HepG2 (cell line): ENCODE data around the gene MYO3B. TPM values are rescaled to one million over a fixed set of nuclear protein-coding genes. Genes with fewer than 3 reads are reported as not detected.

ENCODE experiments used
- ATAC-seq: fragments of 200-7000 bp; cut with Tn5 transposase; 3 replicates; pipeline ENCODE4 v1.9.1; 2020; ENCODE audit warnings: mild to moderate bottlenecking, moderate library complexity
- BruUV-seq: library from RNA; stranded (reverse); fragments of 400-500 nt; replicated peaks from 2 replicates; lab custom pipeline; 2021; lab: Mats Ljungman, UMichigan
- CTCF ChIA-PET: fragments of 300-600 bp; formaldehyde crosslinking; extraction: SDS; loops from one replicate; lab custom pipeline; 2021; ENCODE audit warnings: low total read pairs, inconsistent platforms, low intra/inter-chr PET ratio; lab: Yijun Ruan, JAX
- POLR2A ChIA-PET: fragments of 350-600 bp; sonication (Branson Sonifier 250); formaldehyde crosslinking; loops from one replicate; lab custom pipeline; 2020; ENCODE audit warnings: antibody characterized with exemption, inconsistent platforms; lab: Yijun Ruan, JAX
- DNase-seq: peaks from one replicate; pipeline ENCODE4 v3.0.0-alpha.2; 2015; ENCODE audit warnings: low spot score
- FAIRE-seq: peaks from 3 replicates; lab custom pipeline; 2011; peaks lifted over from hg19 to GRCh38; lab: Jason Lieb, UNC
- H2AFZ ChIP-seq: one replicate; pipeline ENCODE4 v1.6.1; 2011; ENCODE audit warnings: low read length, inconsistent platforms
- H3K27ac ChIP-seq: fragments of 300-600 bp; 3 replicates; pipeline ENCODE4 v1.8.0; 2011; ENCODE audit warnings: mixed run types, mild to moderate bottlenecking, mixed read lengths, low read length, inconsistent platforms; ENCODE audit not compliant: insufficient read depth; ENCODE audit errors: extremely low read length
- H3K27me3 ChIP-seq, 2 experiments: fragments of 200-600 bp in 1 of 2; 2 replicates in 1 of 2; 3 replicates in 1 of 2; pipeline versions ENCODE4 v1.6.0 to v1.8.0; 2011; ENCODE audit warnings: low read length in 2 of 2, mild to moderate bottlenecking in 2 of 2, moderate library complexity in 2 of 2, inconsistent platforms in 1 of 2; ENCODE audit not compliant: insufficient read depth in 2 of 2, control insufficient read depth in 1 of 2
- H3K36me3 ChIP-seq, 2 experiments: fragments of 200-600 bp in 1 of 2; replicated peaks in 1 of 2; 2 replicates in 1 of 2; 3 replicates in 1 of 2; pipeline versions ENCODE4 v1.5.1 to v1.8.0; 2011; ENCODE audit warnings: low read length in 2 of 2, inconsistent platforms in 1 of 2; ENCODE audit not compliant: insufficient read depth in 2 of 2, control insufficient read depth in 1 of 2
- H3K4me1 ChIP-seq: 2 replicates; pipeline ENCODE4 v1.5.1; 2012; ENCODE audit warnings: low read length, inconsistent platforms; ENCODE audit not compliant: insufficient read depth
- H3K4me2 ChIP-seq: 2 replicates; pipeline ENCODE4 v1.6.0; 2011; ENCODE audit warnings: low read depth, low read length, inconsistent platforms
- H3K4me3 ChIP-seq, 3 experiments: fragments of 200-600 bp in 1 of 3; sonication (generic), shearing (Covaris generic) in 1 of 3; replicated peaks in 1 of 3; 2 replicates each; pipeline ENCODE4 v1.5.1; 2011 to 2016; ENCODE audit warnings: low read length in 3 of 3, inconsistent platforms in 2 of 3, low read depth in 2 of 3, mild to moderate bottlenecking in 2 of 3, control low read depth in 1 of 3, mixed read lengths in 1 of 3; ENCODE audit not compliant: insufficient read depth in 1 of 3
- H3K79me2 ChIP-seq: one replicate; pipeline ENCODE4 v1.6.1; 2011; ENCODE audit warnings: low read length, inconsistent platforms; ENCODE audit not compliant: insufficient read depth
- H3K9ac ChIP-seq: 2 replicates; pipeline ENCODE4 v1.6.0; 2011; ENCODE audit warnings: mild to moderate bottlenecking, low read depth, low read length, inconsistent platforms; ENCODE audit not compliant: insufficient read depth
- H3K9me3 ChIP-seq: 2 replicates; pipeline ENCODE4 v1.5.1; 2012; ENCODE audit warnings: mild to moderate bottlenecking, low read length
- H4K20me1 ChIP-seq: 2 replicates; pipeline ENCODE4 v1.6.0; 2011; ENCODE audit warnings: inconsistent platforms, mild to moderate bottlenecking, low read length, moderate library complexity; ENCODE audit not compliant: insufficient read depth
- ARHGAP35 ChIP-seq: sonication (generic); formaldehyde crosslinking; IDR thresholded peaks from 2 replicates; pipeline ENCODE4 v1.9.0; 2022; ENCODE audit warnings: mild to moderate bottlenecking, inconsistent platforms, moderate library complexity, missing genetic modification reagents, borderline replicate concordance
- MATR3 ChIP-seq: sonication (generic); formaldehyde crosslinking; IDR thresholded peaks from 2 replicates; pipeline ENCODE4 v1.4.0; 2020; ENCODE audit warnings: missing genetic modification reagents
- NR2F2 ChIP-seq: IDR thresholded peaks from 2 replicates; pipeline ENCODE4 v1.6.1; 2012; ENCODE audit warnings: low read depth, inconsistent platforms, borderline replicate concordance
- WGBS: methylation state at CpG from one replicate; pipeline ENCODE4 v1.1.6; 2017; ENCODE audit warnings: low lambda C conversion rate; 5-methylcytosine and 5-hydroxymethylcytosine counted together
- in situ Hi-C: cut with HindIII; loops from 2 replicates; pipeline ENCODE4 v1.10.0; 2017; ENCODE audit warnings: low pct_unique_long_range_greater_than_20kb; ENCODE audit not compliant: extremely low pct_ligation_motif_present
- intact Hi-C: fragments of 100-400 bp; cut with micrococcal nuclease; formaldehyde crosslinking; loops from one replicate; pipeline ENCODE4 v1.10.0; 2022; ENCODE audit not compliant: unreplicated experiment
- polyA plus RNA-seq, 8 experiments: library from polyadenylated mRNA; depleted of rRNA in 3 of 8; stranded (reverse) in 7 of 8; unstranded in 1 of 8; fragments of >200 nt; fragmentation: Illumina TruSeq in 4 of 8; extraction: Trizol in 4 of 8; gene quantifications; 2 replicates each; pipeline versions ENCODE4 v1.2.1 to v1.2.3, GENCODE V29; 2011 to 2016; ENCODE audit warnings: low read depth in 4 of 8, missing spikeins in 1 of 8, mixed read lengths in 1 of 8; ENCODE audit not compliant: insufficient read depth in 1 of 8
- total RNA-seq, 5 experiments: library from RNA; depleted of rRNA; stranded (reverse); fragments of >200 nt; fragmentation: Illumina TruSeq; extraction: Trizol; gene quantifications; 2 replicates each; pipeline ENCODE4 v1.2.3, GENCODE V29; 2016; ENCODE audit warnings: low read depth in 1 of 5

Gene MYO3B
- total and polyA plus RNA-seq, 2 of the 13 experiments (the other 11 are each of a cell fraction or from before 2014, with no cell fraction given): 0.01 TPM; not detected in 1

GRCh38 chr2:170216428-170216827 is 38.5 kb downstream of the MYO3B start:
- Histone ChIP-seq H4K20me1 (no peaks in the 10 kb centered on the region), H3K27ac (no peak overlapping the region), H3K36me3 (no peaks in the 10 kb centered on the region), H2AFZ (no peak overlapping the region), H3K27me3 (peaks cover 2 to 15% of the 10 kb centered on the region in 2 experiments; a peak in 3 of 5 replicates), H3K4me1 (peaks cover 2% of the 10 kb centered on the region; the same call in 1 of the 2 replicates), H3K4me2 (no peak overlapping the region), H3K4me3 (no peak overlapping the region), H3K79me2 (no peaks in the 10 kb centered on the region), H3K9ac (no peak overlapping the region), H3K9me3 (no peaks in the 10 kb centered on the region)
- FAIRE-seq: no peak
- ATAC-seq: no peak
- WGBS: 48% methylated on average over 3 of the region's 3 CpGs
- TF ChIP-seq NR2F2: no peak
- no peak for DNase-seq
- ChIA-PET CTCF (no interaction called here), POLR2A (no interaction called here)
- intact Hi-C loops (no loop called here), in situ Hi-C loops (no loop called here)
- BruUV-seq: no TSS peak

GRCh38 chr2:170216981-170217380 is 39.0 kb downstream of the MYO3B start:
- Histone ChIP-seq H3K9me3 (no peaks in the 10 kb centered on the region), H3K27me3 (peaks cover 2 to 15% of the 10 kb centered on the region in 2 experiments; a peak in 3 of 5 replicates), H3K36me3 (no peaks in the 10 kb centered on the region), H3K79me2 (no peaks in the 10 kb centered on the region), H3K4me3 (no peak overlapping the region), H2AFZ (no peak overlapping the region), H3K9ac (no peak overlapping the region), H3K4me1 (peaks cover 8% of the 10 kb centered on the region), H3K27ac (no peak overlapping the region), H3K4me2 (no peak overlapping the region), H4K20me1 (no peaks in the 10 kb centered on the region)
- in situ Hi-C loops: no loop called here
- CTCF ChIA-PET: no interaction called here
- TF ChIP-seq MATR3 (no peak), ARHGAP35 (CRISPR knock-in tag) (no peak)
- no TSS peak for BruUV-seq
- ATAC-seq (no peak), DNase-seq (no peak), FAIRE-seq (no peak)
- intact Hi-C loops: no loop called here
- 42% methylated on average over 5 of the region's 5 CpGs for WGBS
- POLR2A ChIA-PET: no interaction called here
